Measurements from ENCODE around the gene ADAM12.

ADAM12 gene

DNA sequence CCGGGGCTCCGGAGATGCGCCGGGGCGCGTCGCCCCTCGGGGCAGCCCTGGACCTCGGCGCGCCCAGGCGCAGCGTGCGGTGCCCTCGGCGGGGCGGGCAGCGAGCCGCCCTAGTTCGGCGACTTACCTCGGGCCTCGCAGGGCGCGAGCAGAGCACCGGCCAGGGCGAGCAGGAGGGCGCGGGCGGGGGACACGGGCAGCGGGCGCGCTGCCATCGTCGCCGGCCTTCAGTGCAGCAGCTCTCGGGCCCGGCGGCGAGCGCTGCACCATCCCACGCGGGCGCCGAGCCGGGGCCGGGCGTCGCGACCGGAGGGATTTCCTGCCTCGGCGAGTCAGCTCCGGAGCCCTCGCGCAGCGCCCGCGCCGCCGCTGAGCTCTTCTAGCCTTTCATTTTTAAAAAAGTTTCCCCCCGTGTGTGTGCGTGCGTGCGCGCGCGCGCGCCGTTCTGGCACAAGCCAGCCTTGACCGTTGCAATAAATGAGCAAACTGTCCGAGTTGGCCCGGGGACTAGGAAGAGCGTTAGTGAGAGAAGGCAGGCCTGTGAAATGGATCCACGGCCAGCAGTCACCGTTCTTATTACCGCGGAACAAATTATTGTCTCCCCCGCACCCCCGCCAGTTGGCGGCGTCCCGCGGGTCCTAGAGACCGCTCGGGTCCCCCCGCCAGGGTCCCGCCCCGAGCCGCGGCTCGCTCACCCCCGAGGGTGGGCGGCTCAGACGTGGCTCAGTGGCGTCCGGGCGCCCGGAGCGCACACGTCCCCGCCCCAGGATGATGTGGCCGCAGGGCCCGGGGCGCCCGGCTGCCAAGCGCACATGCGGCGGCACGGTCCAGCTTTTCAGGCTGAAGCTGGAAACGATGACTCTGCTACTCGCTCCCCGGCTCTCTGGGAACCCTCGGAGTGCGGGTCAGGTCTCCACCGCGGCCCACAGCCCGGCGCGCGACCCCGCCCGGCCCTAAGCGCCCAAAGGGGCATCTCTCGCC, at the start of gene ADAM12:
TSS of gene ADAM12 (minus strand) at position 547 of the 981 bp plus-strand sequence. CDS start at position 215, 332 bp downstream.
- no peak for DNase-seq (ENCODE audit: low read depth in 3 of 3)

- no peak for DNase-seq (ENCODE audit: low read depth in 3 of 3)
These were observed 49.5 kb upstream of the ADAM12 start for GRCh38 chr10:126437635-126438406.

- DNase-seq (ENCODE audit: low read depth in 3 of 3), result no peak
These were observed 46.0 kb upstream of the ADAM12 start for GRCh38 chr10:126434235-126434634.

GRCh38 chr10:126433351-126433750, 45.1 kb upstream of the ADAM12 start:
- DNase-seq (ENCODE audit: low read depth in 3 of 3), result no peak

DNA sequence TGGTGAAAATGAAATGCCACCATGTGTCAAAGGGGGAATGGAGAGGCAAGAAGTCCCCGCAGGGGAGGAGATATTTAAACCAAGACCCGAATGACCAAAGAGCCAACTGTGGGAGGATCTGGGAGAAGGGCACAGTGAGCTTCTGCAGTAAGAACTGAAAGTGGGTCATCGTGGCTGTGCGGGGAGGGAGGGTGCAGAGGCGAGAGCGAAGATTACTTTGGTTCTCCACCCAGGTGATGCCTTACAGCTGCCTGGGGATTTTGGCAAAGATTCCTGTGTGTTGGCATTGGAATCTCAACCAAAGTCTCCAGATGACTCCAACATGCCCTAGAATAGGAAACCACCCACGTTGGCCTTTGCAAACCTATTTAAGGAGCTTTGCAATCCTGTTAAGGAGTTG, 44.2 kb upstream of the ADAM12 start:
- no peak for DNase-seq (ENCODE audit: low read depth in 3 of 3)

GRCh38 chr10:126431816-126432215, 43.5 kb upstream of the ADAM12 start:
- no peak for DNase-seq (ENCODE audit: low read depth in 3 of 3)

DNA sequence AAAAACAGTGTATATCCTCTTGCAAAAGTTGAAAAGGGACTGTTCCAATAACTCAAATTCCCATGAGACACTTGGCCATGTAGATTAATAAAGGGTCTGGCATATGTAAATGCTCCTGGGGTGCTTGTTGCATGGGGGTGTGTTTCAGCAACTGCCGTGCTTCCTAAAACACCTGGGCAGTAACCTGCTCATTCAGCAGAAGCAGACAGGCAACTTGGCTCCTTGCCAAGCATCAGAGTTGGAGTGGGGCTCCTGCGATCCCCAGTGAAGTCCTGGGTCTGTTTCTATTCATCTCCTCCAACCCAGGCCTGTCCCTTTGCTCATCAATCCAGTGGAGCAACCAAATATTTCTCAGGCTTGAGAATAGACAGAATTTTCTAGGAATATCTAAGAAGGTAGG, 42.2 kb upstream of the ADAM12 start:
- no peak for DNase-seq (ENCODE audit: low read depth in 3 of 3)

- DNase-seq (ENCODE audit: low read depth in 3 of 3), result no peak
These were observed 41.0 kb upstream of the ADAM12 start for GRCh38 chr10:126429275-126429674.

- DNase-seq (ENCODE audit: low read depth in 3 of 3), result no peak
These were observed 37.3 kb upstream of the ADAM12 start for GRCh38 chr10:126425489-126426065.

DNA sequence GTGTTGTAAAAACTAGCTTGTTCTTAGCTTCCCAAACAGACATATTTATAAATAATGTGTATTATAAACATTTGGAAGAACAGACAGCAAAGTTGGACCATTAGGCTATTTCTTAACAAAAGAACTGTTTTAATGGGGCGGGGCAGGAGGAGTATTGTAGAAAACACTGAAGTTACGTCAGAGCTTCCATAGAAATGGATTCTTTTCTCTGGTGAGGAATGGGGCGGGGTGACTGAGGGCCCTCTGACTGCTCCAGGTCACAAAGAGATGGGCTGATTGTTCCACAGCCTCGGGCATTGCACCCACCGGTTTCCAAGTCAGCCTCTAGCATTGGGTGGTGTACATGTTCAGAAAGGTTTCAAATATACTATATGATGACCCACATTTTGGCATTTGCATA, 36.8 kb upstream of the ADAM12 start:
- no peak for DNase-seq (ENCODE audit: low read depth in 3 of 3)

GRCh38 chr10:126423732-126424491, 35.6 kb upstream of the ADAM12 start:
- DNase-seq (ENCODE audit: low read depth in 3 of 3), result no peak

GRCh38 chr10:126422567-126422966, 34.3 kb upstream of the ADAM12 start:
- DNase-seq (ENCODE audit: low read depth in 3 of 3), result no peak

DNA sequence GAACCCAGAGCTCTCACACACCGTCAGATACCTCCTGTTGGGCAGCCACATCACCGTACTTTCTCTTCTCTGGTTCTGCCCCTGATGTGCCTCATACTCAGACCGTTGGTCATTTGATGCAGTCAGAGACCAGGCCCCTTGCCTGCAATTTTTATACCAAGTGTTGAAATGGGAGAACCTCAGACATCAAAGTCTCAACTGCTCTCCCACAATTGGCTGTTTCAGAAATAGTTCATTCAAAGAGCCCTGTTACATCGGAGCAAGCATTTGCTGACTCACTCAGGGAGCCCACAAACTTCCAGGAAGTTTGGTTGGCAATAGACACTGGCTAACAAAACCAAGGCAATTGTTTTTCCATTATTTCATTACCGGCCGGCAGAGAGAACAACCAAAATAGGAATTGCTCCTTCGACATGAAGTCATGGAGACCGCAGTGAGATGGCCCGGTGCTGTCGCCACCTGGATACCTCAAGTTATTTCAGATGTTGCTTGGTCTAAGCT, 33.5 kb upstream of the ADAM12 start:
- no peak for DNase-seq (ENCODE audit: low read depth in 3 of 3)

DNA sequence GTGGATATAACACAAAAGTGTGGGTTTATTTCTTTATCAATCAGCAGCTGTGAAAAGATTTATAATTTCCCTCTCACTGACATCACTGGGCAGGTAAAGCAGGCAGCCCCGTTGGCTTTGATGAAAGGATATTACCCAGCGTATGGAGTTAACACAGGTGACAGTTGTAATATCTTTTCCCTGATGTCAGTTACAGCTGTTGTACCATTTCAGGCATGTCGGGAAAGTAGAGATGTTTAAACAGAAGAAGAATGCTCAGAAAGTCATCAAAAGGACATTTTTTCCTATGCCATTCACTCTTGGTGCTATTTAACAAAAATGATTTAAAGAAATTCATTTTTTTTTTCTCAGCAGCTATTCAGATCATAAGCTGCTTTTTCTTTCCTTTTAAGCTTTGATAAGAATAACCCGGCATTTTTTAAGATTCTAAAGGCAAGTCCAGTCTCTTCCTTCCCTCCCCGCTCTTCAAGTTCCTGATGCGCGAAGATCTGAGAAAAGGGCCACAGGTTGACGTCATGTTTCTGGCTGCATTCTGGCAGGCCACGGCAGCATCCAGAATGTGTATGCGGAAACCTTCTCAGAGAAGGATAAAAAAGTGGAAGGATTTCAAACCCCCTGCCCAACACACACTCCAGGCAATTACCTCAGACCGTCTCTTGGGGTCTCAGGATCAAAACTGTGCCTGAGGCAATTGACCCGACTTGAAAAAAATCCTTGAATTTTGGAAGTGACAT, 32.5 kb upstream of the ADAM12 start:
- DNase-seq (ENCODE audit: low read depth in 3 of 3), result no peak

GRCh38 chr10:126417220-126417825, 29.0 kb upstream of the ADAM12 start:
- DNase-seq (ENCODE audit: low read depth in 3 of 3), result no peak

GRCh38 chr10:126409821-126410220, 21.5 kb upstream of the ADAM12 start:
- no peak for DNase-seq (ENCODE audit: low read depth in 3 of 3)

DNA sequence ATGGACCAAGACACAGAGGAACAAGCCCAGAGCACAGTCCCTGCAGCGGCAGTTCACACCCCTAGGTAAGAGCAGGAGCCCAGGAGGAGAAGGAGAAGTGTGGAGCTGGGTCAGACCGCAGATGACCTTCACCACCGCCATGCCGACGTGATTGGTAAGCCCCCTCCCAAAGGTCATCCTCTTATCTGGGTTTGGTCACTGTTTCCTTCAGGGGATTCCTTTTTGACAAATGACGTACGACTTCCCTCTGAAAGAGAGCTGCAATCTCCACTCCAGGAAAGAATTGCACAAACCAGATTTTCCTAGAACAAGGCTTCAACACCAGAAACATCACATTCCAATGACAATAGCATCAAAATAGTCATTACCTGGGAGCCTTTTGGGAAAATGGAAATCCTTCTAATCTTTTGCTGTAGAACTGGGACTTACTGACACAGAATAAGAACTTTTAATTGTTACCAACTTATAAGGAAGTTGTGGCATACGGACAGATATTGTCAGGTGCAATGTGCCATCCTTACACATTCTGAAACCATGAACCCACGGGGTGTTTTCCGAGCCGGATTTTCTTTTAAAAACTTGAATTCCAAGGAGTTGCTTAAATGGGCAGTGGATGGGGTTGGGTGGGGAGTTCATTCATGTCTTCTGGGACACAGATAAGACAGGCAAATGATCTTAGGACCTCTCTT, 20.8 kb upstream of the ADAM12 start:
- no peak for DNase-seq (ENCODE audit: low read depth in 3 of 3)

DNA sequence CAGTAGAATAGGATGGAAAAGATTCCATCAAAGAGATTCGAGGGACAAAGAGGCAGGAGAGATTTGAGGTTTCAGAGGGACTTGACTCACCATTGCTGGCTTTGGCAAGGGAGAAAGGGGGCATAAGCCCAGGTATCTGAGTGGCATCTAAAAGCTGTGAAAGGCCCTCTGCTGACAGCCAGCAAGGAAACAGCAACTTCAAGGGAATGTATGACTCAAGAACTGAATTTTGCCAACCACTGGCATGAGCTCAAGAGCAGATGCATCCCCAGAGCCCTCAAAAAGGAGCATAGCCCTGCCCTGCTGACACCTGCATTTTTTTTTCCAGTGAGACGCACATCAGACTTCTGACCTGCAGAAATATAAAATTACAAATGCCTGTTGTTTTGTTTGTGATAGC, 19.6 kb upstream of the ADAM12 start:
- no peak for DNase-seq (ENCODE audit: low read depth in 3 of 3)

DNA sequence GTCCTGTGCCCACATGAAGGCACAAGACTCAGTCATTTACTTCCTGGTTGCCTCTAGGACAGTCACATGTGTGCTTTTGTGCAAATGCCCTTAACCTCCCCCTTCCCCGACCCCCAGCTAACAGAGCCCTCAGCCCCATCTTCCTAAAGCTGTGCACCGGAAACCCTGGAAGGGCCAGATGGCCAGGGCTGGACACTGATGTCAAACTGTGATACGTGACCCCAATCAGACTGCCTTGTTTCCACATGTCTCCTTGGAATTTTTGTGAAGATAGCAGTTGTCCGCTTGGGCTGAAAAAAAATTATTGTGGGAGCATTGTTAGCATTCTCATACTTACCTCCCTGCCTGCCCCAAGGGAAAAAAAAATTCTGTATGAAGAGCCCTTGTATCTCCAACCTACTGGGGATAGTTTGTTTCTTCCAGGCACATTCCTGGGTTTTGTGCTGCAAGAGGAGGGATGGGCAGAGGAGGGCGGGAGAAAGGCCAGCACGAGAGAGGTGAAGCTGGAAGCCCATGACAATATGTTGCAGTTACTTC, 17.0 kb upstream of the ADAM12 start:
- DNase-seq (ENCODE audit: low read depth in 3 of 3), result no peak
